GM12878 (cell line): ENCODE measurements around the gene PDSS2. TPM values are rescaled to one million over a fixed set of nuclear protein-coding genes. Genes with fewer than 3 reads are reported as not detected.

Experiments used
- ATAC-seq: fragments of 200-7000 bp; cut with Tn5 transposase; 3 replicates; pipeline ENCODE4 v1.9.1; 2020; ENCODE audit warnings: mild to moderate bottlenecking, moderate library complexity
- BruUV-seq: library from RNA; stranded (reverse); fragments of 400-500 nt; replicated peaks from 2 replicates; lab custom pipeline; 2021; lab: Mats Ljungman, UMichigan
- CTCF ChIA-PET: fragments of 300-600 bp; sonication (Branson Sonifier 250); formaldehyde crosslinking; extraction: SDS; loops from one replicate; lab custom pipeline; 2021; ENCODE audit warnings: inconsistent platforms; lab: Yijun Ruan, JAX
- POLR2A ChIA-PET: fragments of 350-600 bp; formaldehyde crosslinking; extraction: SDS; loops from one replicate; lab custom pipeline; 2021; ENCODE audit warnings: inconsistent platforms; lab: Charles Lee
- RAD21 ChIA-PET: fragments of 300-600 bp; sonication (Branson Sonifier 250); formaldehyde crosslinking; loops from one replicate; lab custom pipeline; 2023; ENCODE audit warnings: antibody characterized with exemption; ENCODE audit not compliant: unreplicated experiment; lab: Charles Lee
- SMC1A ChIA-PET: fragments of 300-600 bp; sonication (Branson Sonifier 250); formaldehyde crosslinking; loops from one replicate; lab custom pipeline; 2023; ENCODE audit not compliant: unreplicated experiment, uncharacterized antibody; lab: Charles Lee
- DNase-seq: peaks from one replicate; pipeline ENCODE4 v3.0.0-alpha.2; 2011; ENCODE audit warnings: low read depth, low spot score
- FAIRE-seq: peaks from 3 replicates; lab custom pipeline; 2011; peaks lifted over from hg19 to GRCh38; lab: Jason Lieb, UNC
- H2AFZ ChIP-seq: 2 replicates; pipeline ENCODE4 v1.6.0; 2011; ENCODE audit warnings: low read depth, low read length, control low read depth; ENCODE audit not compliant: control insufficient read depth
- H3K27ac ChIP-seq: 2 replicates; pipeline ENCODE4 v1.5.1; 2011; ENCODE audit warnings: control low read depth; ENCODE audit not compliant: control insufficient read depth, insufficient read depth
- H3K27me3 ChIP-seq, 2 experiments: replicated peaks in 1 of 2; 2 replicates each; pipeline versions ENCODE4 v1.6.0 to v1.6.1; 2011; ENCODE audit warnings: low read length in 1 of 2; ENCODE audit not compliant: control insufficient read depth in 2 of 2, insufficient read depth in 2 of 2
- H3K36me3 ChIP-seq, 2 experiments: 2 replicates each; pipeline ENCODE4 v1.5.1; 2011; ENCODE audit warnings: low read length in 1 of 2; ENCODE audit not compliant: control insufficient read depth in 2 of 2, insufficient read depth in 2 of 2
- H3K4me1 ChIP-seq: 2 replicates; pipeline ENCODE4 v1.6.1; 2011; ENCODE audit warnings: mild to moderate bottlenecking, low read length, moderate library complexity, mixed read lengths; ENCODE audit not compliant: control insufficient read depth, insufficient read depth
- H3K4me2 ChIP-seq: 2 replicates; pipeline ENCODE4 v1.6.0; 2011; ENCODE audit warnings: control low read depth; ENCODE audit not compliant: control insufficient read depth, insufficient read depth
- H3K4me3 ChIP-seq: fragments of 200-600 bp; sonication (generic); 2 replicates; pipeline ENCODE4 v1.5.1; 2016
- H3K79me2 ChIP-seq: 2 replicates; pipeline ENCODE4 v1.6.0; 2011; ENCODE audit warnings: low read length; ENCODE audit not compliant: control insufficient read depth, insufficient read depth
- H3K9ac ChIP-seq: 2 replicates; pipeline ENCODE4 v1.8.0; 2011; ENCODE audit warnings: low read length, control low read depth, mixed read lengths; ENCODE audit not compliant: control insufficient read depth, insufficient read depth
- H3K9me3 ChIP-seq: replicated peaks from 3 replicates; pipeline ENCODE4 v1.5.1; 2011; ENCODE audit warnings: mild to moderate bottlenecking, low read length; ENCODE audit not compliant: control insufficient read depth, insufficient read depth
- H4K20me1 ChIP-seq: 2 replicates; pipeline ENCODE4 v1.6.0; 2011; ENCODE audit not compliant: control insufficient read depth, insufficient read depth
- CEBPB ChIP-seq, 2 experiments: fragments of 150-350 bp in 1 of 2; IDR thresholded peaks; 2 replicates each; pipeline ENCODE4 v1.6.1; 2012 to 2014; ENCODE audit warnings: low read depth in 2 of 2, low read length in 2 of 2, borderline replicate concordance in 1 of 2, inconsistent platforms in 1 of 2
- EP300 ChIP-seq, 2 experiments: fragments of 150-350 bp in 1 of 2; IDR thresholded peaks; 2 replicates each; pipeline ENCODE4 v1.6.1; 2011 to 2012; ENCODE audit warnings: low read depth in 2 of 2, low read length in 2 of 2, borderline replicate concordance in 1 of 2, improper control_type of control experiment in 1 of 2, inconsistent platforms in 1 of 2; ENCODE audit not compliant: control insufficient read depth in 1 of 2
- EZH2 ChIP-seq: IDR thresholded peaks from 2 replicates; pipeline ENCODE4 v1.6.1; 2012; ENCODE audit warnings: low read depth, mild to moderate bottlenecking, control low read depth, inconsistent platforms, low read length, borderline replicate concordance; ENCODE audit not compliant: control insufficient read depth
- FOS ChIP-seq: IDR thresholded peaks from 3 replicates; pipeline ENCODE4 v1.6.1; 2011; ENCODE audit warnings: borderline replicate concordance; ENCODE audit not compliant: insufficient read length; ENCODE audit errors: extremely low read depth
- GABPA ChIP-seq: IDR thresholded peaks from 2 replicates; pipeline ENCODE4 v1.6.1; 2014; ENCODE audit warnings: antibody characterized with exemption, low read depth, mild to moderate bottlenecking, inconsistent platforms
- SIX5 ChIP-seq: IDR thresholded peaks from 2 replicates; pipeline ENCODE4 v1.6.1; 2011; ENCODE audit warnings: mild to moderate bottlenecking, low read depth, low read length, moderate library complexity; ENCODE audit not compliant: severe bottlenecking
- SMC3 ChIP-seq: IDR thresholded peaks from 2 replicates; pipeline ENCODE4 v1.6.1; 2011; ENCODE audit warnings: low read length, improper control_type of control experiment, borderline replicate concordance
- SPI1 ChIP-seq: IDR thresholded peaks from 2 replicates; pipeline ENCODE4 v1.6.1; 2011; ENCODE audit warnings: low read depth, mild to moderate bottlenecking, low read length, moderate library complexity, borderline replicate concordance; ENCODE audit not compliant: insufficient read depth
- SREBF2 ChIP-seq: IDR thresholded peaks from 2 replicates; pipeline ENCODE4 v1.6.1; 2012; ENCODE audit warnings: mild to moderate bottlenecking, low read length
- SUZ12 ChIP-seq: fragments of 200-600 bp; sonication (generic); IDR thresholded peaks from one replicate; pipeline ENCODE4 v1.6.1; 2018; ENCODE audit warnings: antibody characterized with exemption, mild to moderate bottlenecking; ENCODE audit not compliant: unreplicated experiment
- WRNIP1 ChIP-seq: IDR thresholded peaks from 2 replicates; pipeline ENCODE4 v1.6.1; 2011; ENCODE audit warnings: low read depth, low read length, improper control_type of control experiment, borderline replicate concordance
- ZNF207 ChIP-seq: fragments of 450-650 bp; IDR thresholded peaks from 2 replicates; pipeline ENCODE4 v1.6.1; 2014; ENCODE audit warnings: antibody characterized with exemption, mild to moderate bottlenecking, borderline replicate concordance
- ZNF217 ChIP-seq: fragments of 450-650 bp; IDR thresholded peaks from 2 replicates; pipeline ENCODE4 v1.6.1; 2017; ENCODE audit warnings: antibody characterized with exemption, mild to moderate bottlenecking
- ZNF274 ChIP-seq: IDR thresholded peaks from one replicate; pipeline ENCODE4 v1.8.0; 2011; ENCODE audit not compliant: insufficient read length, insufficient read depth
- in situ Hi-C: fragments of 300-500 bp; cut with MboI; formaldehyde crosslinking; loops from 9 replicates; pipeline ENCODE4 v1.14.3; 2018; ENCODE audit warnings: mixed read lengths
- intact Hi-C: fragments of 100-400 bp; cut with micrococcal nuclease; formaldehyde crosslinking; loops from one replicate; pipeline ENCODE4 v1.14.2; 2022; ENCODE audit not compliant: unreplicated experiment
- polyA plus RNA-seq, 11 experiments: library from polyadenylated mRNA; depleted of rRNA in 4 of 11; unstranded in 6 of 11; stranded (reverse) in 5 of 11; fragments of >200 nt; fragmentation: Nextera tagmentation in 4 of 11; fragmentation: Illumina TruSeq in 1 of 11; extraction: Ambion mirVana in 4 of 11; extraction: Trizol in 1 of 11; gene quantifications; 1 replicate in 1 of 11; 2 replicates in 10 of 11; pipeline versions ENCODE4 v1.2.1 to v1.2.3, GENCODE V29; 2011 to 2016; ENCODE audit warnings: inconsistent platforms in 2 of 11, missing spikeins in 2 of 11, low read depth in 1 of 11
- total RNA-seq, 4 experiments: library from RNA; depleted of rRNA in 3 of 4; stranded (reverse); fragments of >200 nt in 3 of 4; fragmentation: Illumina TruSeq in 1 of 4; extraction: Trizol in 1 of 4; gene quantifications; 2 replicates each; pipeline versions ENCODE4 v1.2.1 to v1.2.3, GENCODE V29; 2013 to 2021
- TF ChIP-seq, protein P1 (sequence below): IDR thresholded peaks from 2 replicates; pipeline ENCODE4 v1.6.1; 2012; ENCODE audit warnings: low read length, inconsistent platforms
- TF ChIP-seq, protein P2 (sequence below): fragments of 450-650 bp; formaldehyde crosslinking; IDR thresholded peaks from 2 replicates; pipeline ENCODE4 v1.5.0; 2022; ENCODE audit warnings: mild to moderate bottlenecking, missing genetic modification characterization

Gene PDSS2
- total and polyA plus RNA-seq, 10 of the 15 experiments (the other 5 are each of a cell fraction or from before 2014, with no cell fraction given): 7.7 to 15.5 (median 9.6) TPM

DNA sequence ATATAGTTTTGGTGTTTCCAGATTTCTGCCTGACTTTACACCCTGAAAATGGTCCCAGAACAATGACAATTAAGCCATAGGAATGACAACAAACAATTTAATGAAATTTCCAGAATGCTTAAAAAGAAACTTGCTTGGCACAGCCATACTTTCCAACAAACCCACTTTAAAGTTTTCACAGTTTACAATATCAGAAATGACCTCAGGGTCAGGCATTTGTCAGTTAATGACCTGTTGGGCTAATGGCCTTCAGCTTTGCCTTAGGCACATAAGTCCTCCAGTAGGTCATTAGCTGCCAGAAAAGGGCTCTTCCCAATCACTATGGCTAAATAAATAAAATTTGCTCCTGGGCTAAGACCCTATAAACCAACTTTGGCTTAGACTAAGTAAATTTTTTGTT, 199.4 kb downstream of the PDSS2 start:
- CTCF ChIA-PET: interaction anchor here (0.7 to 1.1 kb wide), 2 partner anchors 17 to 48 kb away, joined by 3 read pairs; no protein-coding TSS in a partner anchor

More for the DNA sequence above, 199.4 kb downstream of the PDSS2 start:
- ChIA-PET RAD21 (no interaction called here), POLR2A (no interaction called here), SMC1A (no interaction called here)
- Histone ChIP-seq H3K4me2 (no peak overlapping the region), H4K20me1 (no peaks in the 10 kb centered on the region), H2AFZ (no peak overlapping the region), H3K9me3 (no peaks in the 10 kb centered on the region), H3K79me2 (no peaks in the 10 kb centered on the region), H3K4me1 (no peaks in the 10 kb centered on the region), H3K27me3 (no peaks in the 10 kb centered on the region), H3K36me3 (no peaks in the 10 kb centered on the region), H3K27ac (no peak overlapping the region), H3K4me3 (no peak overlapping the region), H3K9ac (no peak overlapping the region)
- TF ChIP-seq FOS (no peak), GABPA (no peak), SUZ12 (no peak), EZH2 (no peak), ZNF274 (no peak), ZNF207 (no peak), EP300 (IDR thresholded peaks at IDR 0.05; ENCODE audit: borderline replicate concordance in 1 of 2, control insufficient read depth in 1 of 2, low read depth in 2 of 2, low read length in 2 of 2) (no peak), SREBF2 (no peak), WRNIP1 (no peak), ZNF217 (no peak), SMC3 (no peak), SIX5 (no peak), SPI1 (no peak), CEBPB (IDR thresholded peaks at IDR 0.05; ENCODE audit: borderline replicate concordance in 1 of 2, low read depth in 2 of 2, low read length in 2 of 2) (no peak)
- TF ChIP-seq, protein P1, sequence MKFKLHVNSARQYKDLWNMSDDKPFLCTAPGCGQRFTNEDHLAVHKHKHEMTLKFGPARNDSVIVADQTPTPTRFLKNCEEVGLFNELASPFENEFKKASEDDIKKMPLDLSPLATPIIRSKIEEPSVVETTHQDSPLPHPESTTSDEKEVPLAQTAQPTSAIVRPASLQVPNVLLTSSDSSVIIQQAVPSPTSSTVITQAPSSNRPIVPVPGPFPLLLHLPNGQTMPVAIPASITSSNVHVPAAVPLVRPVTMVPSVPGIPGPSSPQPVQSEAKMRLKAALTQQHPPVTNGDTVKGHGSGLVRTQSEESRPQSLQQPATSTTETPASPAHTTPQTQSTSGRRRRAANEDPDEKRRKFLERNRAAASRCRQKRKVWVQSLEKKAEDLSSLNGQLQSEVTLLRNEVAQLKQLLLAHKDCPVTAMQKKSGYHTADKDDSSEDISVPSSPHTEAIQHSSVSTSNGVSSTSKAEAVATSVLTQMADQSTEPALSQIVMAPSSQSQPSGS: no peak
- TF ChIP-seq, protein P2, sequence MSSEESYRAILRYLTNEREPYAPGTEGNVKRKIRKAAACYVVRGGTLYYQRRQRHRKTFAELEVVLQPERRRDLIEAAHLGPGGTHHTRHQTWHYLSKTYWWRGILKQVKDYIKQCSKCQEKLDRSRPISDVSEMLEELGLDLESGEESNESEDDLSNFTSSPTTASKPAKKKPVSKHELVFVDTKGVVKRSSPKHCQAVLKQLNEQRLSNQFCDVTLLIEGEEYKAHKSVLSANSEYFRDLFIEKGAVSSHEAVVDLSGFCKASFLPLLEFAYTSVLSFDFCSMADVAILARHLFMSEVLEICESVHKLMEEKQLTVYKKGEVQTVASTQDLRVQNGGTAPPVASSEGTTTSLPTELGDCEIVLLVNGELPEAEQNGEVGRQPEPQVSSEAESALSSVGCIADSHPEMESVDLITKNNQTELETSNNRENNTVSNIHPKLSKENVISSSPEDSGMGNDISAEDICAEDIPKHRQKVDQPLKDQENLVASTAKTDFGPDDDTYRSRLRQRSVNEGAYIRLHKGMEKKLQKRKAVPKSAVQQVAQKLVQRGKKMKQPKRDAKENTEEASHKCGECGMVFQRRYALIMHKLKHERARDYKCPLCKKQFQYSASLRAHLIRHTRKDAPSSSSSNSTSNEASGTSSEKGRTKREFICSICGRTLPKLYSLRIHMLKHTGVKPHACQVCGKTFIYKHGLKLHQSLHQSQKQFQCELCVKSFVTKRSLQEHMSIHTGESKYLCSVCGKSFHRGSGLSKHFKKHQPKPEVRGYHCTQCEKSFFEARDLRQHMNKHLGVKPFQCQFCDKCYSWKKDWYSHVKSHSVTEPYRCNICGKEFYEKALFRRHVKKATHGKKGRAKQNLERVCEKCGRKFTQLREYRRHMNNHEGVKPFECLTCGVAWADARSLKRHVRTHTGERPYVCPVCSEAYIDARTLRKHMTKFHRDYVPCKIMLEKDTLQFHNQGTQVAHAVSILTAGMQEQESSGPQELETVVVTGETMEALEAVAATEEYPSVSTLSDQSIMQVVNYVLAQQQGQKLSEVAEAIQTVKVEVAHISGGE (CRISPR knock-in tag): no peak
- no TSS peak for BruUV-seq
- no peak for FAIRE-seq
- no peak for ATAC-seq
- DNase-seq: no peak
- intact Hi-C loops (no loop called here), in situ Hi-C loops (no loop called here)
